Fibroblast of skin of left biceps (primary cell): Measurements from ENCODE around the gene CNTN1.

Source experiments
- DNase-seq, 2 experiments: peaks; one replicate each; pipeline ENCODE4 v3.0.0-alpha.2; 2013; ENCODE audit warnings: low read depth in 2 of 2

CNTN1 gene

GRCh38 chr12:40770781-40771180, 78.5 kb downstream of the CNTN1 start:
- no peak for DNase-seq

DNA sequence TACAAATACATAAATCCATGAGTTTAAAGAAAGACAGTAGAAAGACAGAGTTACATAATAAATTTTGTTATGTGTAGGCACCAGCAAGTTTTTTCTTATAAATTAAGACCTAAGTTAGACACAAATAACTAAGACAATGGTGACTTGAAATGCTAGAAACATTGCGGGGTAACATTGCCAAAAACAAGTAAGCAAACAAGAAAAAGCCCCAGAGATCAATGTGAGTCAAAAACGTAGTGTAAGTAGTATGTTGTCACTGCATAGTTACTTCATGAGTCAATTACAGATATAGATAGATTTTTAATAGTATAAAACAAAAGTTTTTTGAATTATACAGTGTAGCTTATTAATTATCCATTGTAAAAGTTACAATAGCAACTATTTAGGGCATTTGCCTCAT, 83.4 kb downstream of the CNTN1 start:
- no peak for DNase-seq

DNA sequence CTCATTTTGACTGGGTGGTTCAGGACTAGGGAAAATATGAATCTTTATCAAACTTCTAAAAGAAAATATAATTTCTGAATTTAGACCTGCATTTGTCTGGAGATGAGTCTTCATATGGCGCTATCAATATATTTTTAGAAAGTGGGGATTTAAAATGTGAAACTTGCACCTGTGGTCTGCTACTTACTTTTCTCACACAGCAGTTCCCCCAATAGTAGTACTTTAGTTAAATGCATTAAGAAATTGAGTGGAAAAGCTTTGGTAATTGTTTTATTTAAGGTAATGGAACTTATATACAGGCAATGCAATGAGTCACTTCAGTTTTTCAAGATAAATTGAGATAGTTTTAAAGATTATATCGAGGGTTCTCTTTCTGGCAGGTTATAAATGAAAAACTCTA, 91.9 kb downstream of the CNTN1 start:
- DNase-seq, result no peak

DNA sequence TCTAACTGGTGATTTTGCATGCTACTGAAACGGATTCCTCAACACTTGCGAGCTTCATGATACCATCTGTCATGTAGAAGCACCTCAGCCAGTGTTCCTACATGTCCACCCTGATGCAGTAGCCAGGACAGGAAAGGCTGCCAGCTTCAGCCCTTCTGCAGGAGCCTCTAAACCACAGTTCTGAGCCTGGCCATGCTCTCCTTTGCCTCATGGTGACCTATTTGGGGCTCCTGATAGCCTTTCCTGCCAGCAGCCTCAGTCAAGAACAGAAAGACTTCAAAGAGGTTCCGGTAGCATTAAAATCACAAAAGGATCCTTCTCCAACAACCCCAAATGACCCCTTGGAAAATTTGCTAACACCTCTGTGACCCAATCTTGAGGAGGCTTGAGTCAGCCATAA, 96.0 kb downstream of the CNTN1 start:
- DNase-seq, result no peak

DNA sequence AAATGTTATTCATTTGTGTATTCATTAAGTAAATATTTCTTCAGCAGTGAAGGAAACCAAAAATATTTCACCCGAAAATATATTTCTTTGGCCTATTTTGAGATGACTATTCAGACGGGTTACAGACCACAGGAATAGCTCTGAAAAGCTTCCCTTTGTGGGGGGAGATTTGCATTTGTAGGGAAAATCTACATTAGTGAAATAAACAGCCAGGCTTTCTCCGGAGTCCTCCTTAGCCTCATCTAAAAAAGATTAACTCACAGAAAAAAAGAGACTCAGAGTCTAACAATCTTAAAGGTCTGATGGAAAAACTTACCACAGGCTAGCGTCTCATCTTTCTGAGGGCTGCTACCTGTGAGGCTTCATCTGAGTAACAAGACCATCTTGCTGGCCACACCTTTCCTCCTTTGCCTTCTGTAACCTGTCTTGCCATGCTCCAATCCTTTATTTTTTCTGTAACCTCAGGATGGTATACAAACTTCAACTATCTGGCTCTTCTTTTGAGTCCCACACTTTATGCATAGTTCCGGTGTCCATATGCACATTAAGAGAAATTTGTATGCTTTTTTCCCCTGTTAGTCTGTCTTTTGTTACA, 100.7 kb downstream of the CNTN1 start:
- DNase-seq, result no peak

- DNase-seq, result no peak
These were observed 101.2 kb downstream of the CNTN1 start for GRCh38 chr12:40793471-40793870.

DNA sequence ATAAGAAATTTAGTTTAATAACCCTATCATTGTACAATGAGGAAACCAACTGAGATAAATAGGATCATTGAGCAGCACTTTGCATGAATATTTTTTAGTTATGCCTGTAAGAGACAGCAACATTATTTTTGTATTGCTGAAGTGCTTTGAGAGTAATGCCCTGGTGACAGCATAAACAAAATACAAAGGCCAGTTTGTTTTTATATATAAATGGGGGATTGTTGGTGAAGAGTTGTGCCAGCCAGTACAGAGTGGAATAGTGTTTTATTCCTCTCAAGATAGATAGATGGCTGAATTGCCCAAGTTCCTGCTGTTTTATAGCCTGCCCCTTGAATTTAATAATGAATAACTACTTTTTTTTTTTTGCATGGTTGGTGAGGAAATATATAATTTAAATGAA, 101.8 kb downstream of the CNTN1 start:
- DNase-seq, result no peak

DNA sequence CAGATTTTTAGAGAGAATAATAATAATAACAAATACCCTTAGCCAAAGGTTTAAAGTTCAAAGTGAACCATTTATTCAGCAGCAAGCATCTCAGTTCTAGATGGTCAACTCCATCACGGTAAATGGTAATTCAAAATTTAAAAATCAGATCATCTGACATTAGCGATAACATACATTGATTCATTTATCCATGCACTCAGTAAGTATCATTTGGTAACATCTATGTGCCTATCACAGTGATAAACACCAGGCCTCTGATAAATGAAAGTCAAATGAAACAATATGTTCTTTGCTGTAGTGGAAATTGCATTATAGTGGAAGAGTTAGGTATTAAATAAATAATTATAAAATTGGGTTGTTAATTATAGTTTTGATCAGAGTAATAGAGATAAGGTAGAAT, 108.8 kb downstream of the CNTN1 start:
- no peak for DNase-seq

DNA sequence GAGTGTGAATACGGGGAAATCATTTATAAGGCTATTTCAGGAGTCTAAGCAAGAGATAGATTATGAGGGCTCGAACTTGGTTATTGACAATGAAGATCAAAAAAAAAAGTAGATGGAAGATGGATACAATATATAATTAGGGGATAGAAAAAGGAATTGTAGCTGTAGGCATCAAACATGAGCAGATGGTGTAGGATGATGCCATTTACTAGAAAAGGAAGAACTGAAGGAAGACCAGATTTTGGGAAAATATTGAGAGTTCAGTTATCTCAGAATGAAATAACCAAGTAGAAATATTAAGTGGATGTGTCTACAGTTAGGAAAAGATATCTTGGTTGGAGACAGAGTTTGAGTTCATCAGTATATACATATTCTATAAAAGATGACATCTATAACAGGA, 109.6 kb downstream of the CNTN1 start:
- DNase-seq, result no peak

- DNase-seq, result no peak
These were observed 110.4 kb downstream of the CNTN1 start for GRCh38 chr12:40802656-40803055.

- DNase-seq, result no peak
These were observed 127.3 kb downstream of the CNTN1 start for GRCh38 chr12:40819436-40820108.

- no peak for DNase-seq
These were observed 128.7 kb downstream of the CNTN1 start for GRCh38 chr12:40820794-40821484.

GRCh38 chr12:40825156-40825555, 132.9 kb downstream of the CNTN1 start:
- no peak for DNase-seq

DNA sequence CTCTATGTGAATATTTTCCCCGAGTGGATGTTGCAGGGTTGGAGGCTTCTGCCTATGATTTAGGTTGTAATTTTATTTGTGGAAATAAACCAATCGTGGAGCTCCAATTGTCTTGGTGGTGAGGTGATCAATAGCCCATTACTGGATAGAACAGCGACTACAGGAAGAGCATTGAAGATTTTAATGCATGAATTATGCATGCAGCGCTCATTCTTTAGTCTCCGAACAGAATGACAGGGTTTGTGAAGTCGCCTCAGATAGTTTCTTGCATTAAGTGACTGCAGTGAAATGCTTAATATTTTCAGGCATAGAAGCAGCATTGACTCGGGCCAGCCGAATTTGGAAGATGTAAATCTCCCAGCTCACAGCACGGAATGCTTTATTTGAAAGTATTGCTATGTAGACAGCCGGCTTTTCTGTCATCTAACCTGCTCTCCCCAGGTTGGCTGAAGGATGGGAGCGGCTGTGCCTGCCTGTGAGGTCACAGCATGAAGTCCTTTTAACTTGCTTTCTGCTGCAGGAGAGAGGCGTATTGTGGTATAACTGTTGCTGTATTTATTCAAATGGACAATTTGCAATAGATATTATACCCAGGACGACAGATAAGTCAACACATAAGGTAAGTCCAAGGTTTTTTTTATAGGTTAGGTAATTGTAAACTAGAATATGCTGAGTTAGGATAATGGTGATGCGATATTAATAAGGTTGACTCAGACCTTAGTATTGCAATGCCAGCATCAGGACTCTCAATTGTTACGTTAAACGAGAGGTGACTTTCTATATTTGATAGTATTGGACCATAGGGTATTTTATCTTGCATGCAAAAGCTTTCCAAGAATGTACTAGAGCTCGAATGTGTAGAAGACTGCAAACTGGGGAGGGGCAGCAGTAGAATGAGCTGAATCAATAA, 135.7 kb downstream of the CNTN1 start:
- DNase-seq, result no peak

- no peak for DNase-seq
These were observed 136.4 kb downstream of the CNTN1 start for GRCh38 chr12:40828593-40828990.

GRCh38 chr12:40829738-40830144, 137.5 kb downstream of the CNTN1 start:
- DNase-seq, result no peak

GRCh38 chr12:40831916-40832315, 139.7 kb downstream of the CNTN1 start:
- no peak for DNase-seq

DNA sequence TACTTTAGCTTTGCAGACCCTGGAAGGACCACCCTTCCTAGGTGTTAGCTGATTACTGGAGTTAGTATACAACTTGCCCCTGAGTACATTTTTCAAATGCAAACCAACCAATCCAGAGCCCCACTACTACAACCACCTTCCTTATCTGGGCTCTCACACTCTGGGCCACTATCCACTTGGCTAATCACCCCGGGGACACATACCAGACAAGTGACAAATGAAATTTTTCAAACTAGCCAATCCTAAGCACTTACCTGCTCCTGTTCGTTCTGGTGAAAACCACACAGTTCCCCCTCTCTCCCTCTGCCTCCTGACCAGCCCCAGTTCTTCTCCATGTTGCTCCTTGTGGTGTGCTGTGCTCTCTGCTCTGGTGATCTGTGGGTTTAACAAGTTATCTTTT, 140.4 kb downstream of the CNTN1 start:
- no peak for DNase-seq

GRCh38 chr12:40833818-40834217, 141.6 kb downstream of the CNTN1 start:
- DNase-seq, result no peak

DNA sequence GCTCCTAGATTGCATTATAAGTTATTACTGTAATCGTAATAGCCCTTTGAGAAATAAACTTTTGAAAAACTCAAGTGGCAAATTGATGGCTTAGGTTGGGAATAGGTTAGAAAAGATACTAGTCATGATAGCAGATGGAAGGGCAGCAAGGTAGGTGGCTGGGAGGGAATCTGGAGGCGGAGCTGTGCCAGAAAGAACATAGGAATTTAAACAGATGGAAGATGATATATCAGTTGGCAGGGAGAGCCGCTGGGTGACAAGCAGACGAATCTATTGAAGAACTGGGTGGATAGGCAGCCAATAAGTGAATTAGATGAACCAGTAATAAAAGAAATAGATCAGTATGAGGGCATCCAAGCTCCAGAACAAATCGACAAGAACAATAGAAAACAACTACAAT, 142.1 kb downstream of the CNTN1 start:
- no peak for DNase-seq

DNA sequence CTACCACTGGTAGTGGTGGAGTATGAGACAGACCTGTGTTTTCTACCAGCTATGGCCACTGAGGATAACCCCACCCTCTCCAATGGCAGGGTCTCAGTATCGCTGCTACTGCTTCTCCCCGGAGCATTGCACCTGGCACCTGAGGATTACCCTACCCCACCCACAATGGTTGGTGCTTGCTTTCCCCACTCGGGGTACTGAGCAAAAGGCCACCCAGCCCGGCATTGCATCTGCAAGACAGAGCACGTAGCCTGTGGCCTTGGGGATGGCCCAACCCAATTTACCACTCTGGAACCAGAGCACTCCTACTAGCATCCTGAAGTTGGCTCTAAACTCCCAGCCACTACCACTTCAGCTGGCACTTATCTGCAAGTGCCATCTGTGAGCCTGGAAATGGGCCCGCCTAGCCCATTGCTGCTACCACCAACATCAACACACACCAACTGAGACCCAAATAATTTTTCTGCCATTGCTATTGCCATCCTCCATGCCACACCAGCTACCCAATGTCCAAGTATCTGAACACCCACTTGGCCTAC, 145.7 kb downstream of the CNTN1 start:
- no peak for DNase-seq

- DNase-seq, result no peak
These were observed 151.3 kb downstream of the CNTN1 start for GRCh38 chr12:40843495-40843894.
